Measurements from ENCODE around the gene ACSF2.

The ACSF2 gene

DNA sequence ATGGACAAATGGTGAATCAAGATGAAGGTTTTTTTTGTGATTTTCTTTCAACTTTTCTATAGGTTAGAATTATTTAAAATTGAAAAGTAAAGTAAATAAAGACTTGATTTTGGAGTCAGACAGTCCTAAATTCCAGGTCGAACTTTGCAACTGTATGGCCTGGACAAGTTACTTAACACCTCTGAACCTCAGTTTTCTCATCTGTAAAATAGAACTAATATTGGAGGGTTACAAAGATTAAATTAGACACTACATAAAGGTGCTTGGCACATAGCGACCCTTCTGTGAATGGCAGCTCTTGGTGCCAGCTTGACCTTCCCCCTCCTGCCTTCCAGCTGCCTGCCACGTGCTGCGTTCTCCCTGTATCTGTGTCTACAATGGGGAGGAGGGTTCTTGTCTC is 55.6 kb downstream of the ACSF2 start:
- no peak overlapping the region for H3K4me3 ChIP-seq (ENCODE audit: low read length)
- DNase-seq (ENCODE audit: low read depth), result no peak
- TF ChIP-seq, protein P1, sequence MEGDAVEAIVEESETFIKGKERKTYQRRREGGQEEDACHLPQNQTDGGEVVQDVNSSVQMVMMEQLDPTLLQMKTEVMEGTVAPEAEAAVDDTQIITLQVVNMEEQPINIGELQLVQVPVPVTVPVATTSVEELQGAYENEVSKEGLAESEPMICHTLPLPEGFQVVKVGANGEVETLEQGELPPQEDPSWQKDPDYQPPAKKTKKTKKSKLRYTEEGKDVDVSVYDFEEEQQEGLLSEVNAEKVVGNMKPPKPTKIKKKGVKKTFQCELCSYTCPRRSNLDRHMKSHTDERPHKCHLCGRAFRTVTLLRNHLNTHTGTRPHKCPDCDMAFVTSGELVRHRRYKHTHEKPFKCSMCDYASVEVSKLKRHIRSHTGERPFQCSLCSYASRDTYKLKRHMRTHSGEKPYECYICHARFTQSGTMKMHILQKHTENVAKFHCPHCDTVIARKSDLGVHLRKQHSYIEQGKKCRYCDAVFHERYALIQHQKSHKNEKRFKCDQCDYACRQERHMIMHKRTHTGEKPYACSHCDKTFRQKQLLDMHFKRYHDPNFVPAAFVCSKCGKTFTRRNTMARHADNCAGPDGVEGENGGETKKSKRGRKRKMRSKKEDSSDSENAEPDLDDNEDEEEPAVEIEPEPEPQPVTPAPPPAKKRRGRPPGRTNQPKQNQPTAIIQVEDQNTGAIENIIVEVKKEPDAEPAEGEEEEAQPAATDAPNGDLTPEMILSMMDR (conservative IDR thresholded peaks at IDR 0.05; ENCODE audit: low read depth, low read length), result no peak

DNA sequence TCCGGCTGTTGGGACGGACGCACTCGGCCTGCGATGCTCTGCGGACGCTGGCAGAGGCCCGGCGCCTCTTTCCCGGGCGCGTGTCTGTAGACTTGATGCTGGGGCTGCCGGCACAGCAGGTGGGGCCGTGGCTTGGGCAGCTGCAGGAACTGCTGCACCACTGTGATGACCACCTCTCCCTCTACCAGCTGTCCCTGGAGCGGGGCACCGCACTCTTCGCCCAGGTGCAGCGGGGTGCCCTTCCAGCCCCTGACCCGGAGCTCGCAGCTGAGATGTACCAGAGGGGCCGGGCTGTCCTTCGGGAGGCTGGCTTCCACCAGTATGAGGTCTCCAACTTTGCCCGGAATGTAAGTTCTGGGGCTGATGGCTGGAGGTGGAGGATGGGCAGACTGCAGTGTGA is 56.1 kb downstream of the ACSF2 start:
- no peak for DNase-seq (ENCODE audit: low read depth)
- H3K4me3 ChIP-seq (ENCODE audit: low read length), result no peak overlapping the region
- TF ChIP-seq, protein P1 (conservative IDR thresholded peaks at IDR 0.05; ENCODE audit: low read depth, low read length), result no peak

DNA sequence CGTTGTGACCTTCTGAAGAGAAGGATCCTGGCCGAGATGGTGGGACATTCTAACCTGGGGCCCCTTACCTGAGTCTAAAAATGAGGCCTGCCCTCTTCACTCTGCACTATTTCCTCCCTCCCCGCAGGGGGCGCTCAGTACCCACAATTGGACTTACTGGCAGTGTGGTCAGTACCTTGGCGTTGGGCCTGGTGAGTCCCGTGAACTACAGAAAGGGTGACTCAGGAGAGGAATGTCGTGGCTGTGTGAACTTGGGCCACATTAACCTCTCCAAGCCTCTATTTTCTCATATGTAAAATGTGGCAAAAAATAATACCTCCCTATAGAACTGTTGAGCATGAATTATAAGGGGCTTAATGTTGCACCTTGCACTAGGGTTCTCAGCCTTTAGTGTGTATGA is 56.5 kb downstream of the ACSF2 start:
- TF ChIP-seq, protein P1 (conservative IDR thresholded peaks at IDR 0.05; ENCODE audit: low read depth, low read length), result peak; percentile 90
- no peak overlapping the region for H3K4me3 ChIP-seq (ENCODE audit: low read length)
- peak; percentile 92 for DNase-seq (ENCODE audit: low read depth)

DNA sequence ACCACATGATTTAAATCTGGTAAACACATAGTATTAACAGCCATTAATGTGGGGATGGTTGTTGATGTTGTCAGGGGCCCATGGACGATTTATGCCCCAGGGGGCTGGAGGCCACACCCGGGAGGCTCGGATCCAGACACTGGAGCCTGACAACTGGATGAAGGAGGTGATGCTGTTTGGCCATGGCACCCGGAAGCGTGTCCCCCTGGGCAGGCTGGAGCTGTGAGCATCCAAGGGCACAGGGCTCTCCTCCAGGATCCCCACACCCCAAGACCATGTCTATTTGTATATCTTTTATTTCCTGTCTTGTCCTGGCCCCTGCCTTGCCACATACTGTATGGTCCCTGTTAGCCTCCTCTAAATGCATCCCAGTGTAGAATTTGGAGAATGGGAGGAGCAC is 57.2 kb downstream of the ACSF2 start:
- no peak overlapping the region for H3K4me3 ChIP-seq (ENCODE audit: low read length)
- DNase-seq (ENCODE audit: low read depth), result no peak
- TF ChIP-seq, protein P1 (conservative IDR thresholded peaks at IDR 0.05; ENCODE audit: low read depth, low read length), result no peak

DNA sequence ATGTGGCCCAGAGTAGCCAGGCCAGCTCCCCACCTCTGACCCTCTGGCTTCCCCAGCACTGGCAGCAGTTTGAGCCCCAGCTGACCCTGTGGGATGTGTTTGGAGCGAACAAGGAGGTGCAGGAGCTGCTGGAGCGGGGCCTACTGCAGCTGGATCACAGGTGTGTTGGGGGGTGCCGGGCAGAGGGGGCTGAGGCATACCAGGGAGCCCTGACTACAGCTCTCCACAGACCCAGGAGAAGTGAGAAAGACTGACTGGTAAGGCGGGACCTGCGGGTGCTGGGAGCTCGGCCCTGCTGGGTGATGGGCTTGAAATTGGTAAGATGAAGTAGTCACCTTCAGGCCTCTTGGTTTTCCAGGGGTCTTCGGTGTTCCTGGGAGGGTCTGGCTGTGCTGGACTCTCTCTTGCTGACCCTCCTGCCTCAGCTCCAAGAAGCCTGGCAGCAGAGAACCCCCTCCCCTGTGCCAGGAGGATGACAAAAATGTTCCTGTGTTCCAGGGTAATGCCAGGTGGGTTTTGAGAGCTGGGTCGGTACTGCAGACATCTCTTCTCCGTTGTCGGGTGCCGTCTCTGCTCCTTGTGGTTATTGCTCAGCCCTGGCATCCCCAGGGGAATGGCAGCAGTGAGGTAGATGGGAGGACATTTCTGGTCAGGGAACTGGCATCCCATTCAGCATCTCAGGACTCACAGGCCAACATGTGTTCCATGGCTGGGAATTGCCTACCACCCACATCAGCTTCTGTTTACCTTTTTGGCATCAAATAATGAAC is 58.6 kb downstream of the ACSF2 start:
- no peak for DNase-seq (ENCODE audit: low read depth)
- TF ChIP-seq, protein P1 (conservative IDR thresholded peaks at IDR 0.05; ENCODE audit: low read depth, low read length), result no peak
- no peak overlapping the region for H3K4me3 ChIP-seq (ENCODE audit: low read length)

DNA sequence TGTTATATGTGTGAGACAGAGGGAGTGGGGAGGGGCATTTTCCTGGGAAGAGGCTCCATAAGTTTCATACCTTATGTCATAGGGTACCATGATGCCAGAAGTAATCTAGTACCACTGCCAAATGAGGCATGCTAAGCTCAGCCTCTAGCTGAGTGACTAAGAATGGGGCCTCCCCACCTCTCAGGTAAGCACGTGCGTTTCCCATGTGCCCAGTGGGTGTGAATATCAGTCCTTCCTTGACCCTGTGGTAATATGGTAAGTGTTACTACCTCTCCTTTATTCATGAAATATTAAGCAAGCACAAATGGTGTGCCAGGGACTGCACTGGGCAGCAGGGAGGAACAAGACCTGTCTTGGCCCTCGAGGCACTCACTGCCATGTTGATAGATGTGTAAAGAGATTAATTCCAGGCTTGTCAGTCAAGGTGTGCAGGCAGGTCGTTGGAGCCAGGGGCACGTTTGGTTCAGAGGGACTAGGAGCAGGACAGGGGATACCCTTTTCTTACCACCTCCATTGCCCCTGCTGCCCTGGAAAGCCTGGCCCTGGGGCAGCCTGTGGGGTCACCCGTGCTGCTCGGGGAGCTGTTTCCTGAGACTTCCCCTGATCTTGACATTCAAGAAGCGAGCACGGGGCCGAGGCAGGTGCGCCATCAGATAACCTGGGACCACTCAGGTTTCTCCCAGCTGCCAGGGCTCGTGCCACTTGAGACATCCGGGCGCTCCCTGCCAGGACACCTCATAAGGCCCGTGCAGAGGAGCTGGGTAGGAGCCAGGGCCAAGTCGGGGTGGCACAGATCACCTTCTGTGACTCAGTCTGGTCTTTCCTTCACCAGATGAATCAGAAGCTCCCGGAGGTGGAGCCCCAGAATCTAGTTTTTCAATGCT is 61.4 kb downstream of the ACSF2 start:
- TF ChIP-seq, protein P1 (conservative IDR thresholded peaks at IDR 0.05; ENCODE audit: low read depth, low read length), result no peak
- H3K4me3 ChIP-seq (ENCODE audit: low read length), result no peak overlapping the region
- DNase-seq (ENCODE audit: low read depth), result no peak
